AG09319 (cell line): ENCODE measurements around the gene ARSI.

Source experiments
- DNase-seq: peaks from one replicate; pipeline ENCODE4 v3.0.0-alpha.2; 2010; ENCODE audit warnings: low read depth; ENCODE audit errors: extremely low read depth
- CTCF ChIP-seq: IDR thresholded peaks from 2 replicates; pipeline ENCODE4 v1.5.1; 2011; ENCODE audit warnings: low read depth, mild to moderate bottlenecking, inconsistent platforms, low read length, moderate library complexity

ARSI gene

DNA sequence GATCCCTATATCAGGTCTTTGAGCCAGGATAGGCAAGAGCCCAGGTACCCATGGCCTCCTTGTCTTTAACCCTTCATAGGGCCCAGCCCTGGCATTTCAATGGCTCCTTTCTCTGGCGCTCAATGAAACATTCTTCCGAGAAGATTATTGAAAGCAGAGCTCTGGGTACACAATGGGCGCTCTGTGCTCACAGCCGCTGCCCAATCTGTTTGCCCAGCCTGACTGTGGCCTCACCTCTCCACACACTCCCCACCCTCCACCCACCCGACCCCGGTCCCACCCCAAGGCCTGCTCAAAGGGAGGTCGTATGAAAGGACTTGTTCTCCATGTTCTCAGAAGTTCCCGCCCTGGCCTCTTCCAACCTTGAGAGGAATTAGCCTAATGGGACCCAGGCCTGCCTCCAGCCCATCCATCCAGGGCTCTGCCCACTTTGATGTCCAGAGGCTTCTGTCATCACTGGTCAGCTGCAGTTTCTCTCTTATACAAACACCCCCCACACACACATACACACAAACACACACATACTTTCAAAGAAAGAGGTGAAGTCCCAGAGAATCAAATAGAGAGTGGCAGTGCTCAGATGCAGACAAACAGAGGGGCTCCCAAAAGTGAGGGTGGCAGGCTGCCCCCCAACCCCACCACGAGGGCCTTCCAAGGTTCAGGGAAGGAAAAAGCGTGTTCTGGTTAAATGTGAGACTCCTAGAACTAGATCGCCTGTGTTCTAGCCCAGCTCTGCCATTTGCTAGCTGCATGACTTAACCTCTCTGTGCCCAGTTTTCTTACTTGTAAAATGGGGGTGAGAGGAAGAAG is 5.1 kb upstream of the ARSI start:
- no peak for DNase-seq
- TF ChIP-seq CTCF, result no peak

- no peak for DNase-seq
- no peak for TF ChIP-seq CTCF
Observed at GRCh38 chr5:150306775-150307174, 4.1 kb upstream of the ARSI start.

DNA sequence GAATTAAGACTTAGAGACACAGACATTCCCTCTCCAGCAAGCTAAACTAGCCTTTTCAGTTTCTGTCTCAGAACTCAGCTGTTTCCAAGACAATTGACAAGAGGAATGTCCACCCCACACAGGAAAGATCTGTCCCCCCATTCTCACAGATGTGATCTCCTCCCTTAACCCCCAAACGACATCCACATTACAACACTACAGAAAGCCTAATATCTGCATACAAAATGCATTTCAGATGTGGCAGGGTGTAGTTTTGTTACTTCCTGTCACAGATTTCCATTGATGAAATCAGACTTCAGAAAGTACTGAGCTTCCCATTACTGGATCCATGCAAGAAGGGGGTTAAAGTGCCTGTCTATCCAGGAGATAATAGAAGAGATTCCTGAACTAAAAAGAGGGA is 2.9 kb upstream of the ARSI start:
- no peak for TF ChIP-seq CTCF
- DNase-seq, result no peak

DNA sequence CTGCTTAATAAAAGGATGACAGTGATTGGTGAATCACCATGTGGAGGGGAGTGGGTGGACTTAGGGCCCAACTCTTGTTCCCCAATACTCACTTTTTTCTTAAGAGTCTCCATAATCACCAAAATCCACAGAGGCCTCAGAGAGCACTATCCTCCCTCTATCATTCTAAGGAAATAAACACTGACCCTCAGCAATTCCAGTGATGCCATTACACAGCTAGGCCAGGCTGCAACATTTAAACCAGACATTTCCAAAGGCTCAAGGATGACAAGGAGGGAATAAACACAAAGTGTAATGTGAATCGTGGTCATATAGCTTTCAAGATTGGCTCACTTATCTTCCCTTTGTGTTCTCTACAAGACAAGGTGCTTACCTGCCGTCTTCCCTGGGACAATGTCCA is 2.4 kb upstream of the ARSI start:
- no peak for DNase-seq
- TF ChIP-seq CTCF, result no peak

DNA sequence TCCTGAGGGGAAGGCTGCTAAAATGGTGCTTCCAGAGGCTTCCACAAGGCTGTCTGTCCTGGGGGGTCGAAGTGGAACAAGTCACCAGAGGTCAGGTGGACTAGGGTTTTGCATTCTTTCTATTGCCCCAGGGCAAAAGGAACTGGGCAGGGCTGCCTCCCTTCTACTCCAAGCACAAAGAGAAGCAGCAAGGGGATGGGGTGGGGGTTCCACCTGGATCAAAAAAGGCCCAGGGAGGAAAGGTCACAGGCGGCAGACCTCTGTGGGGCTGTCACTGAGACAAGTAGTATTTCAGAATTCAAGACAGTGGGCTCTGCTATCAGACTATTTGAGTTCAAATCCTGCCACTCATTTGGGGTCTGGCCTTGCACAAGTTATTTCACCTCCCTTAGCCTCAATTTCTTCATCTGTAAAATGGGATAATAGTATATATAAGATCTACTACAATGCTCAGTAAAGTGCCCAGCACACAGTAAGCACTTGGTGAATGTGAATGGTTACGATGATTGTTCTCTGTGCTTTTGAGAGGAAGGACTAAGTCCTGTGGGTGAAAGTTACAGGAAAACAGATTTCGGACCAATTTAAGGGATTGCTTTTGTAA is 1.9 kb upstream of the ARSI start:
- TF ChIP-seq CTCF, result no peak
- no peak for DNase-seq

- no peak for TF ChIP-seq CTCF
Observed at GRCh38 chr5:150303660-150304386, 1.1 kb upstream of the ARSI start.

GRCh38 chr5:150303070-150303615 is 438 bp upstream of the ARSI start:
- DNase-seq, result no peak
- no peak for TF ChIP-seq CTCF

More at GRCh38 chr5:150303660-150304386, 1.1 kb upstream of the ARSI start:
- no peak for DNase-seq
